Measurements from ENCODE around the gene CXXC5.
"Not testable (repeated sequence)": the region's sequence is repeated elsewhere in the genome, so short reads cannot be mapped to it uniquely, and the experiment has no call there.

CXXC5 gene

GRCh38 chr5:139702548-139702947 is 54.4 kb downstream of the CXXC5 start:
- no peak for DNase-seq (ENCODE audit: low read depth)

GRCh38 chr5:139704748-139705147 is 56.6 kb downstream of the CXXC5 start:
- no peak for DNase-seq (ENCODE audit: low read depth)
- no peak overlapping the region for H3K4me3 ChIP-seq (ENCODE audit: low read depth, low read length)

More at GRCh38 chr5:139702548-139702947, 54.4 kb downstream of the CXXC5 start:
- no peak overlapping the region for H3K4me3 ChIP-seq (ENCODE audit: low read depth, low read length)

- DNase-seq (ENCODE audit: low read depth): no peak
- H3K4me3 ChIP-seq (ENCODE audit: low read depth, low read length): no peak overlapping the region
Observed at GRCh38 chr5:139705191-139705590, 57.0 kb downstream of the CXXC5 start.

GRCh38 chr5:139705655-139706587 is 57.8 kb downstream of the CXXC5 start:
- H3K4me3 ChIP-seq (ENCODE audit: low read depth, low read length): no peak overlapping the region
- DNase-seq (ENCODE audit: low read depth): no peak

GRCh38 chr5:139707445-139708003 is 59.4 kb downstream of the CXXC5 start:
- no peak overlapping the region for H3K4me3 ChIP-seq (ENCODE audit: low read depth, low read length)
- no peak for DNase-seq (ENCODE audit: low read depth)

GRCh38 chr5:139708434-139708861 is 60.3 kb downstream of the CXXC5 start:
- no peak overlapping the region for H3K4me3 ChIP-seq (ENCODE audit: low read depth, low read length)
- DNase-seq (ENCODE audit: low read depth): no peak

- DNase-seq (ENCODE audit: low read depth): peak; percentile 32
- no peak overlapping the region for H3K4me3 ChIP-seq (ENCODE audit: low read depth, low read length)
Observed at GRCh38 chr5:139708877-139709581, 60.9 kb downstream of the CXXC5 start.

- H3K4me3 ChIP-seq (ENCODE audit: low read depth, low read length): no peak overlapping the region
- DNase-seq (ENCODE audit: low read depth): no peak
Observed at GRCh38 chr5:139709582-139710318, 61.6 kb downstream of the CXXC5 start.

- no peak for DNase-seq (ENCODE audit: low read depth)
Observed at GRCh38 chr5:139710319-139711066, 62.3 kb downstream of the CXXC5 start.

GRCh38 chr5:139711067-139711905 is 63.1 kb downstream of the CXXC5 start:
- DNase-seq (ENCODE audit: low read depth): no peak
- H3K4me3 ChIP-seq (ENCODE audit: low read depth, low read length): peak overlapping the region; percentile 54

More at GRCh38 chr5:139710319-139711066, 62.3 kb downstream of the CXXC5 start:
- peak overlapping the region; percentile 54 for H3K4me3 ChIP-seq (ENCODE audit: low read depth, low read length)

- H3K4me3 ChIP-seq (ENCODE audit: low read depth, low read length): peak overlapping the region; percentile 54
- DNase-seq (ENCODE audit: low read depth): no peak
Observed at GRCh38 chr5:139711906-139712224, 63.7 kb downstream of the CXXC5 start.

- no peak for DNase-seq (ENCODE audit: low read depth)
- H3K4me3 ChIP-seq (ENCODE audit: low read depth, low read length): no peak overlapping the region
Observed at GRCh38 chr5:139712412-139712811, 64.3 kb downstream of the CXXC5 start.

- not testable (repeated sequence) for H3K4me3 ChIP-seq (ENCODE audit: low read depth, low read length); DNase-seq (ENCODE audit: low read depth)
Observed at GRCh38 chr5:139713898-139714297, 65.7 kb downstream of the CXXC5 start.

GRCh38 chr5:139717221-139717620 is 69.1 kb downstream of the CXXC5 start:
- DNase-seq (ENCODE audit: low read depth): no peak
- no peak overlapping the region for H3K4me3 ChIP-seq (ENCODE audit: low read depth, low read length)

GRCh38 chr5:139718403-139718802 is 70.3 kb downstream of the CXXC5 start:
- not testable (repeated sequence) for H3K4me3 ChIP-seq (ENCODE audit: low read depth, low read length); DNase-seq (ENCODE audit: low read depth)

- DNase-seq (ENCODE audit: low read depth); H3K4me3 ChIP-seq (ENCODE audit: low read depth, low read length): not testable (repeated sequence)
Observed at GRCh38 chr5:139719970-139720369, 71.8 kb downstream of the CXXC5 start.

- no peak for DNase-seq (ENCODE audit: low read depth)
Observed at GRCh38 chr5:139723986-139724587, 75.9 kb downstream of the CXXC5 start.

More at GRCh38 chr5:139723986-139724587, 75.9 kb downstream of the CXXC5 start:
- H3K4me3 ChIP-seq (ENCODE audit: low read depth, low read length): no peak overlapping the region

Measured in skeletal muscle cell (primary cell).